ENCODE results near the gene GZMB.

GZMB gene

GRCh38 chr14:24634158-24634557 is at the start of gene GZMB:
Gene GZMB (minus strand): TSS chr14:24634190. CDS start chr14:24634160, 30 bp downstream.
- TF ChIP-seq GATA1 (IDR thresholded peaks at IDR 0.05; ENCODE audit: low read depth, low read length) = no peak
- no peak for TF ChIP-seq POLR2A (IDR thresholded peaks at IDR 0.05; ENCODE audit: low read length)
- no peak for DNase-seq

- no peak for DNase-seq
- no peak for TF ChIP-seq GATA1 (IDR thresholded peaks at IDR 0.05; ENCODE audit: low read depth, low read length)
- no peak for TF ChIP-seq POLR2A (IDR thresholded peaks at IDR 0.05; ENCODE audit: low read length)
Measured at GRCh38 chr14:24681056-24681455, 47.1 kb upstream of the GZMB start.

- TF ChIP-seq POLR2A (IDR thresholded peaks at IDR 0.05; ENCODE audit: low read length) (no peak), GATA1 (IDR thresholded peaks at IDR 0.05; ENCODE audit: low read depth, low read length) (no peak)
- DNase-seq = no peak
Measured at GRCh38 chr14:24680516-24680915, 46.5 kb upstream of the GZMB start.

GRCh38 chr14:24679248-24679961 is 45.4 kb upstream of the GZMB start:
- DNase-seq = no peak
- TF ChIP-seq POLR2A (IDR thresholded peaks at IDR 0.05; ENCODE audit: low read length) (no peak), GATA1 (IDR thresholded peaks at IDR 0.05; ENCODE audit: low read depth, low read length) (no peak)

GRCh38 chr14:24678801-24679247 is 44.8 kb upstream of the GZMB start:
- peak; percentile 90 to 94 for DNase-seq
- TF ChIP-seq GATA1 (IDR thresholded peaks at IDR 0.05; ENCODE audit: low read depth, low read length) (no peak), POLR2A (IDR thresholded peaks at IDR 0.05; ENCODE audit: low read length) (no peak)

- no peak for TF ChIP-seq POLR2A (IDR thresholded peaks at IDR 0.05; ENCODE audit: low read length)
- no peak for TF ChIP-seq GATA1 (IDR thresholded peaks at IDR 0.05; ENCODE audit: low read depth, low read length)
- no peak for DNase-seq
Measured at GRCh38 chr14:24677956-24678355, 44.0 kb upstream of the GZMB start.

GRCh38 chr14:24674204-24674970 is 40.4 kb upstream of the GZMB start:
- DNase-seq = no peak
- TF ChIP-seq GATA1 (IDR thresholded peaks at IDR 0.05; ENCODE audit: low read depth, low read length) (no peak), POLR2A (IDR thresholded peaks at IDR 0.05; ENCODE audit: low read length) (no peak)

- no peak for DNase-seq
- TF ChIP-seq GATA1 (IDR thresholded peaks at IDR 0.05; ENCODE audit: low read depth, low read length) (no peak), POLR2A (IDR thresholded peaks at IDR 0.05; ENCODE audit: low read length) (no peak)
Measured at GRCh38 chr14:24673534-24674203, 39.7 kb upstream of the GZMB start.

GRCh38 chr14:24673059-24673458 is 39.1 kb upstream of the GZMB start:
- TF ChIP-seq GATA1 (IDR thresholded peaks at IDR 0.05; ENCODE audit: low read depth, low read length) (no peak), POLR2A (IDR thresholded peaks at IDR 0.05; ENCODE audit: low read length) (no peak)
- no peak for DNase-seq

- no peak for TF ChIP-seq POLR2A (IDR thresholded peaks at IDR 0.05; ENCODE audit: low read length)
- no peak for TF ChIP-seq GATA1 (IDR thresholded peaks at IDR 0.05; ENCODE audit: low read depth, low read length)
- no peak for DNase-seq
Measured at GRCh38 chr14:24670594-24670993, 36.6 kb upstream of the GZMB start.

GRCh38 chr14:24669651-24670050 is 35.7 kb upstream of the GZMB start:
- no peak for DNase-seq
- TF ChIP-seq GATA1 (IDR thresholded peaks at IDR 0.05; ENCODE audit: low read depth, low read length) (no peak), POLR2A (IDR thresholded peaks at IDR 0.05; ENCODE audit: low read length) (no peak)

- peak; percentile 59 to 66 for DNase-seq
- no peak for TF ChIP-seq POLR2A (IDR thresholded peaks at IDR 0.05; ENCODE audit: low read length)
- TF ChIP-seq GATA1 (IDR thresholded peaks at IDR 0.05; ENCODE audit: low read depth, low read length) = no peak
Measured at GRCh38 chr14:24665440-24665991, 31.5 kb upstream of the GZMB start.

- no peak for DNase-seq
- no peak for TF ChIP-seq GATA1 (IDR thresholded peaks at IDR 0.05; ENCODE audit: low read depth, low read length)
- no peak for TF ChIP-seq POLR2A (IDR thresholded peaks at IDR 0.05; ENCODE audit: low read length)
Measured at GRCh38 chr14:24664366-24664765, 30.4 kb upstream of the GZMB start.

- TF ChIP-seq POLR2A (IDR thresholded peaks at IDR 0.05; ENCODE audit: low read length) (no peak), GATA1 (IDR thresholded peaks at IDR 0.05; ENCODE audit: low read depth, low read length) (no peak)
- no peak for DNase-seq
Measured at GRCh38 chr14:24662753-24663152, 28.8 kb upstream of the GZMB start.
